ENCODE data around the gene COPZ2.
"Not testable (repeated sequence)": the region's sequence is repeated elsewhere in the genome, so short reads cannot be mapped to it uniquely, and the experiment has no call there.

COPZ2 gene

DNA sequence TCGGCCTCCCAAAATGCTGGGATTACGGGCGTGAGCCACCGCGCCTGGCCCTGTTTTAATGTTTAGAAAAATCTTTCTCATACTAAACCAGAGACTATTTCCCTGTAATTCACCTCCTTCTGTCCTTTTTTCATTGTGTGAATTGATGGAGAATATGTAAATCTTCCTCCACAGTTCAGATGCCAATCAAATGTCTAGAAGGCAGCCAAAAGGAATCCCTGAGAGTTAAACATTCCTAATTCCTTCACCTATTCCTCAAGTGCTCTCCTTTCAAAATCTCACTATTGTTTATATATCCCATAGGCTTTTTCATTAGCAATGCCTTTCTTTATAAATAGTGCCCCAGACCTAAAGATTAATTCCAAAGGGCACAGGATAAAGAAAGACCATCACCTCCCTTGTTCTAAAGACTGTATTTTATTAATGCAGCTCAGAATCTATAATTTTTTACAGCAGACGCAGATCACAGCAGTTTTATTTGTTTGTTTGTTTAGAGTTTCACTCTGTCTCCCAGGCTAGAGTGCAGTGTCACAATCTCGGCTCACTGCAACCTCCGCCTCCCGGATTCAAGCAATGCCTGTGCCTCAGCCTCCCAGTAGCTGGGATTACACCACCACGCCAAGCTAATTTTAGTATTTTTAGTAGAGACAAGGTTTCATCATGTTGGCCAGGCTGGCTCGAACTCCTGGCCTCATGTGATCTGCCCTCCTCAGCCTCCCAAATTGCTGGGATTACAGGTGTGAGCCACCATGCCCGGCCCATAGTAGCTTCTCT lies 30.5 kb downstream of the COPZ2 start:
- DNase-seq (ENCODE audit: low read depth in 2 of 2) = no peak

DNA sequence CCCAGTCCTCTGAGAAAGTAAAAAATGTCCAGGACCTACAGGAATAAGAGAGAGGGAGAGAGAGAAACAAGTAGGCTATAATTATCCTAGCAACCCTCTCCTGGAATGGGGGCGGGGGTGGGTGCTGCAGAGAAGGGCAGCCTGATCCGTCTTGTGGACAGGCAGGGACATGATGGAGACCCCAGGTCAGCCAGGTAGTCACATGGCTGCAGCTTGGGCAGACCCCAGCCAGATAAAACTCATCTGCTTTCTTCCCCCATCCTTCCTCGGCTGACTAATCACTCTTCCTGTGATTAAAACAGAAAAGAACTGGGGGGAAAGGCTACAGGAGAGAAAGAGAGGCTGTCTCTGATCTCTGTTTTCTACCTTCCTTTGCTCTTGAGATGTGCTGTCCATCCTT lies 32.6 kb downstream of the COPZ2 start:
- no peak for DNase-seq (ENCODE audit: low read depth in 2 of 2)

DNA sequence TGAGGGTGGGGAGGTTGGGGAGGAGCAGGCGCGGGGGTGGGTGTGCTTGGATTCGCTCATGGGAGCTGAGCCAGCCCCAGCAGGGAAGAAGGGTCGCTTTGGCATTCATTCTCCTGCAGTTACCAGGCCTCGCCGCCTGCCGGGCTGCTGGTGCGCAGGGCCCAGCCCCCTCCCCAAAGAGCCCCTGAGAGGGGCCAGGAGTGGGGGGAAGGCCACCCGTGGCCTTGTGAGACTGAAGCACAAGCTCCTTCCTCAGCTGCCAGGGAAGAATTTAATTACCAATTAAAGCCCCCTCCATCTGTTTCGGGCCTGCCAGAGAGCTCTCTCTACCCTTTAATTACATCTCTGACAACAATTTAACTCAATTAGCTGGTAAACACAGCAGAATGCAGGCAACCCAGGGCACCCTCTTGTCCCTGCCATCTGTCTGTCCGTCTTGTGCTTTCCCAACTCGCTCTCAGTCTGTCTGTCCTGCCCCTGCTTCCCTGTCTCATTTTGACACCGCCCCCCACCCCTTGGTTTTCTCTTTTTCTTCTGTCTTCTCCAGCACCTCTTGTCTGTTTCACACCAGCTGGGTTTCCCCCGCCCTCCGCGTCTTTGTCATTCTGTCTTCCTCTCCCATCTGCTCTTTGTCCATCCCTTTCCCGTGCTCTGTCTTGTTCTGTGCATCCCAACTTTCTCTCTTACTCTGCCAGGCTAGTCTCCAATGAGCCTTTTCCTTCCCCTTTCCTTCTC lies 34.0 kb downstream of the COPZ2 start:
- DNase-seq (ENCODE audit: low read depth in 2 of 2) = no peak

DNA sequence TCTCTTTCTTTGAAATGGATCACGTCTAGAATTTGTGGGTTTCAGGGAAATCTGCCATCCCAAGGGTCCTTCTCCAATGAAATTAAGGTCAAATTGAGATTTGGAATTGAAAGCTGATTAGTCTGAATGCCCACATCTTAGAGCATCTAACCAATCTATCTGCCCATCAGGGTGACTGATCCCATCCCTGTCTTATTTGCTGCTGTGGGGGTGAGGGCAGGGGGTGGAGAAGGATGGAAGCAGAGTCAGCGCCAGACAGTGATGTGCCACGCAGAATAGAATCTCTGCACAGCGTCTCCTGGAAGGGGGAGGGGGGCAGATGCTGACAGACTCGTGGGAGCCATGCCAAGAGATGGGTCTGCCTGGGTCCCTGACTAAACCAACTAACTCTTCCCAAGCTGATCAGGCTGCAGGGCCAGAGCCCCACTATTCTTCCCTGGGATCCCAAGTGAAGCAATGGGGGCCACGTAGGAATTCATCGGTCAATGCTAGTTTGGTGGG lies 34.6 kb downstream of the COPZ2 start:
- no peak for DNase-seq (ENCODE audit: low read depth in 2 of 2)

DNA sequence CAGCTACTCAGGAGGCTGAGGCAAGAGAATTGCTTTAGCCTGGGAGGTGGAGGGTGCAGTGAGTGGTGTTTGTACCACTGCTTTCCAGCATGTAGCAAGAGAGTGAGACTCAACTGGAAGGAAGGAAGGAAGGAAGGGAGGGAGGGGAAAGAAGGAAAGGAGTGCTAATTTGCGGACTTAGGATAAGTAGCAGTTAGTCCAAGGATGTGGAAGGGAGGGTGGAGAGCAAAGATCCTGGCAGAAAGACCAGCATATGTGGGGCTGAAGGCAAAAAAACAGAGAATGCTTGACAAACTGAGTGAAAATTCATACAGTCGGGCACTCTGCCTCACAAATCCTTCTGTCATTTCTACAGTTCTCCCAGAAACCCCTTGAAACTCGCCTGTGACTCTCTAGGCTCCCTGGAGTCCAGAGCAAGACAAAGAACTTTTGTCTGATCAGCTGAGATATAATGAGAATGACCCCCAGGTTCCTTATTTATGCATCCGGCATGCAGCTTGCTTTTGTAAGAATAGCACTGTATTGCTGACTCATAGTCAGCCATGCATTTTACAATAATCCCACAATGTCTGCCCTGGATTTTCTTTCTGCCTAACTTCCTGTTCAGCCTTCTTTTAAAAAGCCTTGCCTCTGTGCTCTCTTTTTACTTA lies 35.2 kb downstream of the COPZ2 start:
- DNase-seq (ENCODE audit: low read depth in 2 of 2) = no peak

DNA sequence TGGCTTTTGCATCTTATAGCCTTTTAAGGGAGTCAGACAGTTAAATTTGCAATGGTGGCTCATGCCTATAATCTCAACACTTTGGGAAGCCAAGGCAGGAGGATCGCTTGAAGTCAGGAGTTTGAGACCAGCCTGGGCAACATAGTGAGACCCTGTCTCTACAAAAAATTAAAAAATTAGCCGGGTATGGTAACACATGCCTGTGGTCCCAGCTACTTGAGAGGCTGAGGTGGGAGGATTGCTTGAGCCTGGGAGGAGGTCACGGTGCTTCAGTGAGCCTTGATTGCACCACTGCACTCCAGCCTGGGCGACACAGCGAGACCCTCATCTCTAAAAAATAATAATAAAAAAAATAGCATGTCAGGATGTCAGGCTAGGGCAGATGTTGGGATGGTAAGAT lies 35.9 kb downstream of the COPZ2 start:
- DNase-seq (ENCODE audit: low read depth in 2 of 2) = not testable (repeated sequence)

DNA sequence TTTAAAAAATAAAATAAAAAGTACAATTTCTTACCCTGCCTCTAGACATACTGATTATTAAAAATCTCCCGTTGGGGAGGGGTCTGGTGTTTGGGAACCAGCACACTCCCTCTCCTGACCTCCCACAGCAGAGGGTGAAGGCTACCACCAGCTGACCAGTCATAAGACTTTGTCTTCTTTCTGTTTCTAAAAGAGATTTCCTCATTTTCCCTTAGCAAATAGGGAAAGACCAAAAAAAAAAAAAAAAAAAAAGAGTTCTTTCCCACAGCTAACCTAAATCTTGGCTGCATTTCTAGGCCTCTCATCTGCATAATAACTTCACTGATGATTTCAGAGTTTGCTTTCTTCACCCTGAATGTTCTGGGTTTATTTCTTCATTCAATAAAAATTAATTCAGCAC lies 36.4 kb downstream of the COPZ2 start:
- no peak for DNase-seq (ENCODE audit: low read depth in 2 of 2)

DNA sequence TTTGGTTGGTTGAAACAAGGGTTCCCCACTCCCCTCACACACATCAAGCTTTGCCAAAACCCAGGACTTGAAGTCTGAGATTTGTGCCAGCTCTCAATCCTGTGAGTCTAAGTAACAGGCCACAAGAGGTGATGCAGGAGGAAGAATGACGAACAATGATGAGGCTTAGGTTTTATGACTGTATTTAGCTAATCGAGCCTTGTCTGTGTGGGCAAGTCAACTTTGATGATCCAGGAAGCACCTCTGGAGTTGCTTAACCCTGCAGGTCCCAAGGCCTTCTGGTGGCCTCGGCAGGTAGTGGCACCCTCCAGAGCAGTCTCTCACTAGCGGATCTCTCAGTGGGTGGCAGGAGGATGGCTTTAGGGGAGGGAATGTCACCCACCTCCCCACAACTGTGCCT lies 38.0 kb downstream of the COPZ2 start:
- DNase-seq (ENCODE audit: low read depth in 2 of 2) = no peak

DNA sequence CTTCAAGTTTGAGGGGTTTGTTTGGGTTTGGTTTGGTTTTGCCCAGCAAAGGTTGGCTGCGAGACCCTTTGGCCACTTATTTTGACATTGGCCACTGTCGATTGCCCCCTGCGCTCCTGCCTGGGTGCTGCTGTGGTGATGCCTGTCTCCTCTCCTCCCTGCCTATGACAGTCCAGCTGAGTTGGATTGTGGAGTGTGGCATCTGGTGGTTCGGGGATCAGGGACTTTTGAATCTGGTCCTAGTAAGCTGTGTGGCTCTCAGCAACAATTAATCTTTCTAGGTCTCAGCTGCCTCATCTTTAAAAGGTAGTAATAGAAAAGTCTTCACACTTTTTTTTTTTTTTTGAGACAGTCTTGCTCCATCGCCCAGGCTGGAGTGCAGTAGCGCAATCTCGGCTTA lies 39.6 kb downstream of the COPZ2 start:
- no peak for DNase-seq (ENCODE audit: low read depth in 2 of 2)

DNA sequence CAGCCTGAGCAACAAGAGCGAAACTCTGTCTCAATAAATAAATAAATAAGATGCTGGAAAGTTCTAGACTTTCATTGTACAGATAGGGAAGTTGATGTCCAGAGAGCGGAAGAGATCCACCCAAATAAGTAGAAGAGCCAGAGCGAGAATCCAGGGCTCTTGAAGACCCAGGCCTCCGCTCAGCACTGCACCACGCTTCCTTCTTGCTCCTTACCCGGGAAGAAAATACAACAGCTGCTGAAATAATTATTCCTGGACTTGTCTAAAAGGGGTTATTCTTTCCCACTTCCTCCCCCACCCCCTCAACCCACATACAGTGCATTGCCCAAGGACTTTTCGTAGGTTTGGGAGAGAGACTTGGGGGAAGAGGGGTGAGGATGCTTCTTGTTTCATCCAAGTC lies 40.0 kb downstream of the COPZ2 start:
- no peak for DNase-seq (ENCODE audit: low read depth in 2 of 2)

DNA sequence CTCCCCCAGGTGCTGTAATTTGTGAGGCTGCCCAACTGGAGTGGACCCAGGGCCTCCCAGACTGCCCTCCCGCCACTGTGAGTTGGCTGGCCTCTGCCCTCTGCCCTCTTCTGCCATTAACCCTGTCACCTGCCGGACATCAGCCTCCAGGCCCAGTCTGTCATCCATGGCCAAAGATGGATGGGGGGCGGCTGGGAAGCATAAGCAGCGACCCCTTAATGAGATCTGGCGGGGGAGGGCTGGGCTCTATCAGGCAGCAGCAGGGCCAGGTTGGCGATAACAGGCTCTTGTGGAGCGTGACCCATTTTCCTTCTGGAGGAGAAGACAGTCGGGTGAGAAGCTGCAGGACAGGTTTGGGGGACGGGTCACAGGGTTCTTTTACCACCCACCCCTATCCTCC lies 41.4 kb downstream of the COPZ2 start:
- no peak for DNase-seq (ENCODE audit: low read depth in 2 of 2)

DNA sequence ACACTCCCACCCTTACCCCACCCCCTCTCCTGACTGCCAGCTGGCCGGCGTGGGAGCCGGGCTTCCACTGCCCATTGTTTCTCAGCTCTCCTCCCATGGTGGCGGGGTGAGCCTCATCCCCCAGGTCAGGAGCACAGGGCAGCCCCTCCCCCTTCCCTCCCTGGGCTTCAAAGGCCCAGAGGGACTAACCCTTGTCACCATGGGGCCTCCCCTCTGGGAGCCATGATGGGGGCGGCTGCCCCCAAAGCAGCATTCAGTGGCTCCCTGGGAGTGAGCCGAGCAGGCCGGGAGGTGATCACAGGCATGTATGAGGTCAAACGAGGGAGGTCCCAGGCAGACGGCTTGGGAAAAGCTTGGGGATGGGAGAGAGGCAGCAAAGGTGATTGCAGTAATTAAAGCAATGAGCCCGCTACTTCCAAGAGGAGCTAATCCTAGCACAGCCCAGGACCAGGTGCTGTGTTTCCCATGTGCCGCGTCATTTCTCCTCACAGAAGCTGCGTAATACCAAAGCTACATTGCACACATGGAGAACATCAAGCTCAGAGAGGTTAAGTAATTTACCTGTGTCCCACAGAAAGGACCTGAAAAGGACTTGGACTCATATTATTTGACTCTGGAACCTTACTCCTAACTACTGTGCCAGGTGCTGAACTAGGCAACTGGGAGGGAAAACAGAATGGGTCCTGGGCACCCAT lies 42.2 kb downstream of the COPZ2 start:
- no peak for DNase-seq (ENCODE audit: low read depth in 2 of 2)

DNA sequence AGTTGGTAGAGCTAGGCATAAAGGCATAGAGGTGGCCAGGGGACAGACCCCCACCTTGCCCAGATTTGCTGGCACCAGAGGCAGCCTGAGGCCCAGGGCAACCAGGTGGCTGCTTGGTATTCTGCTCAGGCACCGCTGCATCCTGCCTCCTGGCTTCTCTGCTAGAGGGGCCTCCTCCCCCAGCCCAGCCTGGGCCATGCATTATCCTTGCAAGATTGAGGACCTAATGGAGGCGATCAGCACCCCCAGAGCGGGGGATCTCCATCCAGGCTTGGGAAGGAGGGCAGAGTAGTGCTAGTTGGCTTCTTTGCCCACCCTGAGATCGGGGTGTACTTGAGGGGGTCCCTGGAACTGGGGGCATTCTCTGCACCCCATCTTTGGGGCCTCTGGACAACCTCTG lies 42.9 kb downstream of the COPZ2 start:
- no peak for DNase-seq (ENCODE audit: low read depth in 2 of 2)

DNA sequence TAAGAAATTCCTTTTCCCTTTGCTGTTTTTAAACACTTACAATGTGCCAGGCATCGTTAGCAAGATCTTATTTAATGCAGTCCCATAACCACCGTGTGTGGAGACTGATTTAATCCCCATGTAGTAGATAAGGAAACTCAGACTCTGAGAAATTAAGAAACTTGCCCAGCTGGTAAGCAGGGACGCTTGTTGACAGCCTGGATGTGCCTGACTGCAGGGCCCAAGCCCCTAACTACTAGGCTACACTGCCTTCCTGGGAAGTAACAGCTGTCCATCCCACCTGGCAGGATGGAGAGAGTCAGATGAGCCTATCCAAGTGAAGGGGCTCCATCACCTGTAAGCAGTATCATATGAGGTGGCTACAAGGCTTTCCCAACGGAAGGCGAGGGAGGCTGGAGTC lies 43.6 kb downstream of the COPZ2 start:
- no peak for DNase-seq (ENCODE audit: low read depth in 2 of 2)

DNA sequence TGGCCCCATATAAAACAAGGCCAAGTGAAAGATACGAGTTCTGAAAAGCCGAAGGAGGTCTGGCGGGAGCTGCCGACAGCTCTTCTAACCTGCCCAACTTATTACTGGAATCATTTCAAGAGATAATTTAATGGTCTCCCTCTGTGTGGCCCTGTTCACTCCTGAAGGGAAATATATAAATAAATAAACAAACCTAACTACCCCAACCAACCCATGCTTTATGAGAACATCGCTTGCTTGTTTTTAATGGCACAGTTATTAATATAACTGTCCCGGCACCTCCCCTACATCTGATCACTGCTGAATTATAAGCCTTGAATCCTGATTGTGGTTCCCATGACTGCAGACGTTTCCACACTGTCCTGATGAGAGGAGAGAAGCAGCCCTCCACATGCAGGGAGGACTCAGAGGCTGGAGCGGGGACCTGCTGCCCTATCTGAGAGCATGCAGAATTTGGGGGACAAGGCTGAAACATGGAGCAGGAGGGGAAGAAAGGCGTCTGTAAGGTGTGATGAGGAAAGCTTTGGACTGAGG lies 44.5 kb downstream of the COPZ2 start:
- DNase-seq (ENCODE audit: low read depth in 2 of 2) = no peak

DNA sequence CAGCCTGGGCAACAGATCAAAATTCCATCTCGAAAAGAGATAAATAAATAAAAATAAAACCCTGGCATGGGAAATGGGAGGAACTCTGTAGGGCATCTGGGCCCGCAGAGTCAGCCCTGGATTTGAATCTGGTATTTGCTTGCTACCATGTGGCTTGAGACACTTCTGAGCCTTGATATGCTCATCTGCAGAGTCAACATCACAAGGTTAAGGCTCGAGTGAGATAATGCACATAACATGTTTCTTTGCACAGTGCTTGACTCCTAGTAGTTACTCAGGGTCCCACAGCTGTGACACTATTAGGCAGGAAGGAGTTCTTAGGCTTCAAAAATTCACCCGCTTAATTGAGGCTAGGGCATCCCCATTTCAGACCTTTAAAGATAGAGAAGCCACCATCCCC lies 45.4 kb downstream of the COPZ2 start:
- DNase-seq (ENCODE audit: low read depth in 2 of 2) = no peak

DNA sequence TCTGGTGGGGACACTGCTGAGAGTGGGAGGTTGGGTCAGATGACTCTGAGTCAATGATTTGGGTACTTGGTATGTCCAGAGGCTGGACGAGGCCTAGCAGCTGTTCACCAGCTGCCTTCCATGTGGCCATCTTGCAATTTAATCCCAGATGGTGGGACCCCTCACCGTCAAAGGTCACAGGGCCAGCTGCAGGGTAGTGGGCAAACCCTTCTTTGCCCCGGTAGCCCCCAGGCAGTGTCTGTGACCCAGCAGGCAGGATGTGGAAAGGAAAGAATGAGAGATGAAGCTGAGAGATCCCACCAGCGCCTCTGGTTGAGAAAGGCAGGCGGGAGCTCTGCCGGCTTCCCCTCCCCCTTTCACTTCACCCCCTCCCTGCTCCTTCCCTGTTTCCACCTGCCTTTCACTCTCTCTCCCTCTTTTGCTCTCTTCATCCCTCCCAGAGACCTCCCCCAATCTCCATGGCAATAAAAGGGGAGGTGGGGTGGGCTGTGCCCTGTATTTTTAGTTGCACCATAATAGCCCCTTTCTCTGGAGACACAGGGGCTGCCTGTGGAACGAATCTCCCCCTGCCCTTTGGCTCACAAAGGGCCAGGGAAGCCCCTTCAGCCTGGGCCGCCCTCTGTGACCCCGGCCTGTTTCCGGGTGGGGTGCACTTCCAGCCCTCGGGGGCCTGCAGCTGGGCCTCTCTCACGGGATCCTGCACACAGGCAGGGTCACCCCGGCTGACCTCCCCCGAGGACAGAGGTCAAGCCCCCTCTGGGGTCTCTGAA lies 46.5 kb downstream of the COPZ2 start:
- DNase-seq (ENCODE audit: low read depth in 2 of 2) = no peak

DNA sequence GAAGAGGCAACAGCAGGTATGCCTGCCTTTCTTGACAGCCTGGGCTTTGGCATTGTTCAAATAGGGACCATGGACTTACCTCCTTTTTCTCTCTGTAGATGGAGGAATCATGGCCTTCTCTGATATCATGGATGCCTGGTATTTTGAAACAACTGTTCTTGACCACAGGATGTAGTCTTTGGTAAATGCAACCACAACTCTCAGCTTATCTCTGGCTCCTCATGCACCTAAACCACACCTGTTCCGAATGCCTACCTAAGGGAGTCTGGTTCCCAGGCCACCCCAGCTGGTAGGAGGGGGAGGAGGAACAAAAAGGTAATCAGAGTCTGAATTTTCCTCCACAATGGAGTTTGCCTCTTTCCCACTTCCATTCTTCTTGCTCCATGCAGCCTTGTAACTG lies 47.9 kb downstream of the COPZ2 start:
- DNase-seq (ENCODE audit: low read depth in 2 of 2) = no peak

DNA sequence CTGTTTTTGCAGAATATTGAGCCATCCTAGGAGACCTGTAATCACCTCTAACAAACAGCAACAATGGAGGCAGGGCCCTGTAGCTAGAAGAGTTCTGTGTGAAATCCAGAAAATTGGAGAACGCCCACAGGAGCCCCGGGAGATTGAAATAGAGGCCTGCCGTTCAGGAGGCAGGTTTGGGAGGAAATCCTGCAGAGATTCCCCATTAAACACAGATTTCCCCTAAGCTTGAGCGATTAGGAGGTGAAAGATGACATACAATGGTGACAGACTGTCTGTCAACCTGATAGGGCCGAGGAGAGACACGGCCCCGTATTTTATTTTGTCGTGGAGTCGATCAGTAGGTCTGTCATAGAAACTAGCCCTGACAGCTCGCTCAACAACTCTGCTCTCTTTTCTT lies 48.4 kb downstream of the COPZ2 start:
- DNase-seq (ENCODE audit: low read depth in 2 of 2) = no peak

DNA sequence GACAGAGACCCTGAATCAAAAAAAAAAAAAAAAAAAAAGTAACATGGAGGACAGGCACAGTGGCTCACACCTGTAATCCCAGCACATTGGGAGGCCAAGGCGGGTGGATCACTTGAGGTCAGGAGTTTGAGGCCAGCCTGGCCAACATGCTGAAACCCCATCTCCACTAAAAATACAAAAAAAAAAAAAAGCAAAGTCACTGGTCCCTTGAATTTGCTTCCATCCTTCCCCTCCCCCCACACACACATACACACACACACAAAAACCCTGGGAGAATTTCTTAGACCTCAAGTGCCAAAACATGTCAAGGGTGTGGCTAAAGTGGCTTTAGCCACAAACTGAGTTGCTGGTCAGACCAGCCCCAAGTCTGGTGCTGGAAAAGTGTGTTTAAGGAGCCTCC lies 49.2 kb downstream of the COPZ2 start:
- DNase-seq (ENCODE audit: low read depth in 2 of 2) = not testable (repeated sequence)

DNA sequence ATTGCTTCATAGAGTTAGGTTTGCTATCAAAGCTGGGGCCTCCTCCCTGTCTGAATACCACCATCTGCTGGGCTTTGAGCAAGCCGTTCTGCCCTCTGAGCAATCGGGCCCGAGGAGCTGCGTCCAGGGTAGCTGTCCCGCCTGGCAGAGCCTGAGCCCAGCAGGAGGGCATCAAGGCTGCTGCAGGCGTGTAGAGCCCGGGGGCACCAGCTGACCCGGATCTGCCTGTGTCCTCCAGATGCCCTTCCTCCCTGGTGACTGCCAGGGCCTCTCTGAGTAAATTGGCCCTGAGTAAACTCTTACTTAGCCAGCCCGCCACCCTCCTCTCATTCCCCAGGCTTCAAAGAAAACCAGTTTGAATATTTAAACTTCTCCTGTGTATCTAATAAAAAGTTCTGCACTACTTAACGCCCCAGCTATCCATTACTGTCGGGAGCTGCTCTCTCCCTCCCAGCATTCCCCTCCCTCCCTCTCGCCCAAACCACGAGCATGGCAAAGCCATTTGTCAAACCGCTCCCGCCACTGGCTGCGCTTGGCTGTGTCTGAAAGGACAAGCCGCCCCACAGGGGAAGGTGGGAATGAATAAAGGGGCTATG lies 50.3 kb downstream of the COPZ2 start:
- DNase-seq (ENCODE audit: low read depth in 2 of 2) = no peak
